ENCODE results near the gene PLCG2. TPM values are rescaled to one million over a fixed set of nuclear protein-coding genes. Genes with fewer than 3 reads are reported as not detected.
A peak's percentile ranks its signal among the peaks of the same experiment; 100 is the strongest.

PLCG2 gene
- polyA plus RNA-seq, 2 of the 4 experiments (the other 2 are of a cell fraction): 2.8 to 6.0 TPM

DNA sequence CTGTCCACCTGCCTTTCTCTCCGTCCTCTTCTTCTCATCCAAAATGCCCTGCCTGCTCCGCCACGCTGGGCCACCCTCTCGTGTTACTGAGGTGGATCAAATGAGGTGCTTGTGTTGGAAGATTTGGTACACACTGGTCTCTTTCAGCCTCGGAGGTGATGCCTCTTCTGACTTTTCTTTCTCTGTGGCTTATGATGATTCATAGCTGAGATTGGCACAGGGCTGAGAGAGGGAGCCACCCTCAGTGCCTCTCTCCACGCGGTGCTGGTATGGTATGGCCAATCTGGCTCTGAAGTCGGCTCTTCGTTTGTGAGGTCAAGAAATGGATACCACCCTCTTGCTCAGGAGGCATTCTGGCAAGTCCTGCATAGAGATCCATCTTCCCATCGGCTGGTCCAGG, 82.4 kb downstream of the PLCG2 start:
- ChIA-PET CTCF (interaction anchor here (0.8 to 0.9 kb wide), 2 partner anchors 13 to 24 kb away, joined by 3 read pairs; no protein-coding TSS in a partner anchor), POLR2A (no interaction called here)
- DNase-seq (ENCODE audit: low read depth in 1 of 2, low spot score in 1 of 2) (no peak), FAIRE-seq (no peak), ATAC-seq (peak; percentile 47 to 67; a peak in 5 of 6 replicates)
- Histone ChIP-seq H3K4me3 (no peak overlapping the region), H3K9me3 (no peaks in the 10 kb centered on the region), H3K4me2 (no peak overlapping the region), H3K27ac (no peak overlapping the region), H3K4me1 (no peaks in the 10 kb centered on the region)
- 61% methylated on average over 9 of the region's 10 CpGs for WGBS (ENCODE audit: missing lambda C conversion rate)
- no peak for TF ChIP-seq EHMT2 (IDR thresholded peaks at IDR 0.05; ENCODE audit: low read depth)
- no peak for TF ChIP-seq HES2 (IDR thresholded peaks at IDR 0.05)
- TF ChIP-seq USF2 (IDR thresholded peaks at IDR 0.05): no peak
- TF ChIP-seq NFE2L2 (conservative IDR thresholded peaks at IDR 0.05; ENCODE audit: low read length): no peak

DNA sequence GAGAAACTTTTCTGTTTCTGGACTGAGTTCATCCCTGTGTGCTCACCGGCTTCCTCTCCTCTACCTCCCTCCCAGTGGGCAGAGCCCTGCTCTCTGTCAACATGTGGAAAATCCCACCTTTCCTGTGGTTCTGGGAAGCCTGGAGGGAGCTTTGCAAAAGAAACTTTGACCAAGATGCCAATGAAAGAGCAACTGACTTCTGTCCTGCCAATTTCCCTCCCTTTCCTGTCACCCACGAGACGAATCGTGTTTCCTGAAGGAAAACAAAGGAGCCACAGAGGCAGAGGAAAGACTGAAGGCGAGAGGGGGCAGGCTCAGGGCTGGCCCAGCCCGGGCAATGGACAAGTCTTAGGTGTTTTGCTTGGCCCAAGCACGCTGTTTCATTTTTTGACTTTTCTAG, 82.8 kb downstream of the PLCG2 start:
- no peak overlapping the region for H3K4me3 ChIP-seq
- H3K27ac ChIP-seq: no peak overlapping the region
- 67% methylated on average over 7 of the region's 7 CpGs for WGBS (ENCODE audit: missing lambda C conversion rate)
- no peak for DNase-seq (ENCODE audit: low read depth in 1 of 2, low spot score in 1 of 2)
- TF ChIP-seq, protein P1, sequence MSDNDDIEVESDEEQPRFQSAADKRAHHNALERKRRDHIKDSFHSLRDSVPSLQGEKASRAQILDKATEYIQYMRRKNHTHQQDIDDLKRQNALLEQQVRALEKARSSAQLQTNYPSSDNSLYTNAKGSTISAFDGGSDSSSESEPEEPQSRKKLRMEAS (IDR thresholded peaks at IDR 0.05): no peak
- TF ChIP-seq ESRRA (IDR thresholded peaks at IDR 0.05; ENCODE audit: borderline replicate concordance, low read length) (no peak), ATOH8 (CRISPR knock-in tag; IDR thresholded peaks at IDR 0.05; ENCODE audit: low read depth) (no peak), SMC3 (IDR thresholded peaks at IDR 0.05) (no peak), MAZ (IDR thresholded peaks at IDR 0.05; ENCODE audit: borderline replicate concordance, low read depth, low read length) (no peak), HOXB5 (CRISPR knock-in tag; IDR thresholded peaks at IDR 0.05) (no peak), ZFP36 (IDR thresholded peaks at IDR 0.05; ENCODE audit: borderline replicate concordance, partially characterized antibody) (no peak), RNF2 (IDR thresholded peaks at IDR 0.05; ENCODE audit: borderline replicate concordance, low read depth) (no peak), ELK1 (IDR thresholded peaks at IDR 0.05; ENCODE audit: low read depth, low read length) (no peak), USF2 (IDR thresholded peaks at IDR 0.05) (no peak), NPAS2 (CRISPR knock-in tag; IDR thresholded peaks at IDR 0.05; ENCODE audit: borderline replicate concordance) (no peak)
- TF ChIP-seq, protein P2, sequence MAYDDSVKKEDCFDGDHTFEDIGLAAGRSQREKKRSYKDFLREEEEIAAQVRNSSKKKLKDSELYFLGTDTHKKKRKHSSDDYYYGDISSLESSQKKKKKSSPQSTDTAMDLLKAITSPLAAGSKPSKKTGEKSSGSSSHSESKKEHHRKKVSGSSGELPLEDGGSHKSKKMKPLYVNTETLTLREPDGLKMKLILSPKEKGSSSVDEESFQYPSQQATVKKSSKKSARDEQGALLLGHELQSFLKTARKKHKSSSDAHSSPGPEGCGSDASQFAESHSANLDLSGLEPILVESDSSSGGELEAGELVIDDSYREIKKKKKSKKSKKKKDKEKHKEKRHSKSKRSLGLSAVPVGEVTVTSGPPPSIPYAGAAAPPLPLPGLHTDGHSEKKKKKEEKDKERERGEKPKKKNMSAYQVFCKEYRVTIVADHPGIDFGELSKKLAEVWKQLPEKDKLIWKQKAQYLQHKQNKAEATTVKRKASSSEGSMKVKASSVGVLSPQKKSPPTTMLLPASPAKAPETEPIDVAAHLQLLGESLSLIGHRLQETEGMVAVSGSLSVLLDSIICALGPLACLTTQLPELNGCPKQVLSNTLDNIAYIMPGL (CRISPR knock-in tag; IDR thresholded peaks at IDR 0.05; ENCODE audit: borderline replicate concordance): no peak
- ATAC-seq: peak in 1 of 2 experiments; percentile 47; a peak in 3 of 6 replicates
- POLR2A ChIA-PET: no interaction called here
- FAIRE-seq: no peak
- no peak overlapping the region for H3K4me2 ChIP-seq
- no peaks in the 10 kb centered on the region for H3K9me3 ChIP-seq
- no peaks in the 10 kb centered on the region for H3K4me1 ChIP-seq
- CTCF ChIA-PET: interaction anchor here (0.9 kb wide), 1 partner anchor 12 kb away, joined by 3 read pairs; no protein-coding TSS in a partner anchor
